MCF 10A (cell line): Measurements from ENCODE around the gene MRPL44. TPM values are rescaled to one million over a fixed set of nuclear protein-coding genes. Genes with fewer than 3 reads are reported as not detected.

Experiments used
- Bru-seq: library from RNA; stranded (reverse); fragments of 400-500 nt; gene quantifications from one replicate; lab custom pipeline; 2021; lab: Mats Ljungman, UMichigan
- BruChase-seq, 2 experiments: library from RNA; stranded (reverse); fragments of 400-500 nt; gene quantifications; one replicate each; lab custom pipeline; 2021; lab: Mats Ljungman, UMichigan
- BruUV-seq: library from RNA; stranded (reverse); fragments of 400-500 nt; replicated peaks from 2 replicates; lab custom pipeline; 2021; lab: Mats Ljungman, UMichigan
- CTCF ChIA-PET: fragments of 300-600 bp; sonication (Branson Sonifier 250); formaldehyde crosslinking; extraction: SDS; loops from one replicate; lab custom pipeline; 2021; ENCODE audit warnings: antibody characterized with exemption, inconsistent platforms; lab: Yijun Ruan, JAX
- POLR2A ChIA-PET: fragments of 300-600, 350-650 bp; sonication (Branson Sonifier 250); formaldehyde crosslinking; extraction: SDS; loops from one replicate; lab custom pipeline; 2020; ENCODE audit warnings: antibody characterized with exemption, inconsistent platforms; lab: Yijun Ruan, JAX
- DNase-seq: peaks from one replicate; pipeline ENCODE4 v3.0.0-alpha.2; 2018; ENCODE audit not compliant: unreplicated experiment
- H3K27ac Mint-ChIP-seq: one replicate; pipeline ENCODE4 v1.8.0; 2022; ENCODE audit warnings: mild to moderate bottlenecking, low read depth, mixed read lengths; ENCODE audit not compliant: unreplicated experiment
- H3K27me3 Mint-ChIP-seq: one replicate; pipeline ENCODE4 v1.8.0; 2022; ENCODE audit warnings: mixed read lengths; ENCODE audit not compliant: insufficient read depth, unreplicated experiment
- H3K36me3 Mint-ChIP-seq: one replicate; pipeline ENCODE4 v1.8.0; 2022; ENCODE audit warnings: mild to moderate bottlenecking, moderate library complexity, mixed read lengths; ENCODE audit not compliant: insufficient read depth, unreplicated experiment
- H3K4me1 Mint-ChIP-seq: one replicate; pipeline ENCODE4 v1.8.0; 2022; ENCODE audit warnings: mixed read lengths; ENCODE audit not compliant: insufficient read depth, unreplicated experiment
- H3K4me3 Mint-ChIP-seq: one replicate; pipeline ENCODE4 v1.8.0; 2022; ENCODE audit warnings: mild to moderate bottlenecking, moderate library complexity, mixed read lengths; ENCODE audit not compliant: unreplicated experiment
- H3K9me3 Mint-ChIP-seq: one replicate; pipeline ENCODE4 v1.8.0; 2022; ENCODE audit warnings: mixed read lengths; ENCODE audit not compliant: unreplicated experiment
- intact Hi-C: fragments of 100-400 bp; cut with micrococcal nuclease; formaldehyde crosslinking; loops from 2 replicates; pipeline ENCODE4 v1.14.1; 2022
- long read RNA-seq: library from polyadenylated mRNA; stranded (forward); transcript quantifications from one replicate; pipeline ENCODE4 v2.0.0, GENCODE V29; 2022
- total RNA-seq: library from RNA; stranded (reverse); gene quantifications from 2 replicates; pipeline ENCODE4 v1.2.3, GENCODE V29; 2022
- TF ChIP-seq, protein P1 (sequence below): fragments of 200-600 bp; IDR thresholded peaks from one replicate; pipeline ENCODE4 v1.8.0; 2022; ENCODE audit warnings: antibody characterized with exemption, mild to moderate bottlenecking; ENCODE audit not compliant: unreplicated experiment

Gene MRPL44
- total RNA-seq (27.4 and 31.2 TPM in 2 replicates), Bru-seq, nascent RNA (percentile 88 among the genes with signal in this experiment), BruChase-seq, experiment 1, labeled RNA remaining after a 6-hour chase (percentile 89 among the genes with signal in this experiment), BruChase-seq, experiment 2, labeled RNA remaining after a 2-hour chase (percentile 93 among the genes with signal in this experiment)
- long read RNA-seq, transcript MRPL44-201 (4 exons, 1,748 nt), result major isoform, 79 of 88 reads
- long read RNA-seq, partial matches to known transcripts, result 4 of 88 reads
- long read RNA-seq, other reads (novel, unspliced or antisense), result 5 of 88 reads

DNA sequence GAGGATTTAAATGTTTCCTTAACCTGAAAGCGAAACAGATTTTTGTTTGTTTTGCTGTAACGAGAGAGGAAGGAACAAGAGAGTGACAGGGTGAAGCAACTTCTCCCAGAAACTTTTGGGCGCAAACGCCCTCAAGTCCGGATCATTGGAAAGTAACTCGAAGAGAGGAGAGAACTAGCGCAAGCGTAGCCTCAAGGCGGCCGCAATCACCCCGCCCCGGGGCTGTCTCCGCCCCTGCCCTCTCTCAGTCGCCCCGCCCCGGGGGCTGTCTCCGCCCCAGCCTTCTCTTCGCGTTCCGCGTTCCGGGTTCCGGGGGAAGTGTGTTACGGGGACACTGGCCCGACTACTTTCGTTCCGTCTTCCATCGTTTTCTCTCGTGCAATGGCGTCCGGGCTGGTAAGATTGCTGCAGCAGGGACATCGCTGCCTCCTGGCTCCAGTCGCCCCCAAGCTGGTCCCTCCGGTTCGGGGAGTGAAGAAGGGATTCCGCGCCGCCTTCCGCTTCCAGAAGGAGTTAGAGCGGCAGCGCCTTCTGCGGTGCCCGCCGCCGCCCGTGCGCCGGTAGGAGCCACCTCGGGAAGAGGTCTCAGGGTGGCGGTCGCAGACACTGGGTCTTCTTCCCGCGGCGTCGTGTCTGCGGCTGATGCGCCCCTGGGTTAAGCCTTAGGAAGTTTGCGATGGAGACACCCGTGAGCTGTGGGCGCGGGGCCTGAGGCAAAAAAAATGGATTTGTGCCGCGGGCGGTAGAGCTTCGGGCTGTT is at the start of gene MRPL44:
MRPL44 (plus strand) TSS at position 372 of the 760 bp plus-strand sequence; CDS start at position 382, 10 bp downstream.
- H3K27me3 Mint-ChIP-seq, result no peaks in the 10 kb centered on the region
- intact Hi-C loops, result loop anchor here (1.0 to 10.0 kb wide), 3 partner anchors 14 to 282 kb away; no protein-coding TSS in a partner anchor
- TF ChIP-seq, protein P1, sequence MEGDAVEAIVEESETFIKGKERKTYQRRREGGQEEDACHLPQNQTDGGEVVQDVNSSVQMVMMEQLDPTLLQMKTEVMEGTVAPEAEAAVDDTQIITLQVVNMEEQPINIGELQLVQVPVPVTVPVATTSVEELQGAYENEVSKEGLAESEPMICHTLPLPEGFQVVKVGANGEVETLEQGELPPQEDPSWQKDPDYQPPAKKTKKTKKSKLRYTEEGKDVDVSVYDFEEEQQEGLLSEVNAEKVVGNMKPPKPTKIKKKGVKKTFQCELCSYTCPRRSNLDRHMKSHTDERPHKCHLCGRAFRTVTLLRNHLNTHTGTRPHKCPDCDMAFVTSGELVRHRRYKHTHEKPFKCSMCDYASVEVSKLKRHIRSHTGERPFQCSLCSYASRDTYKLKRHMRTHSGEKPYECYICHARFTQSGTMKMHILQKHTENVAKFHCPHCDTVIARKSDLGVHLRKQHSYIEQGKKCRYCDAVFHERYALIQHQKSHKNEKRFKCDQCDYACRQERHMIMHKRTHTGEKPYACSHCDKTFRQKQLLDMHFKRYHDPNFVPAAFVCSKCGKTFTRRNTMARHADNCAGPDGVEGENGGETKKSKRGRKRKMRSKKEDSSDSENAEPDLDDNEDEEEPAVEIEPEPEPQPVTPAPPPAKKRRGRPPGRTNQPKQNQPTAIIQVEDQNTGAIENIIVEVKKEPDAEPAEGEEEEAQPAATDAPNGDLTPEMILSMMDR, result no peak
- H3K4me3 Mint-ChIP-seq, result peak within 1 kb of the TSS; percentile 92
- peak within 1 kb of the TSS; percentile 95 for H3K27ac Mint-ChIP-seq
- no TSS peak for BruUV-seq
- H3K4me1 Mint-ChIP-seq, result peaks cover 15% of the 10 kb centered on the region
- ChIA-PET CTCF (interaction anchor here (0.7 to 1.5 kb wide), 3 partner anchors 12 to 327 kb away, joined by 3 to 5 read pairs (median 4); no protein-coding TSS in a partner anchor), POLR2A (interaction anchor here (0.7 to 5.2 kb wide), 20 partner anchors 9 to 796 kb away, joined by 3 to 71 read pairs (median 4); partner anchors contain the start of gene WDFY1)
- no peaks in the 10 kb centered on the region for H3K9me3 Mint-ChIP-seq
- DNase-seq, result peak; percentile 95
- H3K36me3 Mint-ChIP-seq, result peaks cover 14% of the 10 kb centered on the region

- TF ChIP-seq, protein P1, result no peak
- H3K27me3 Mint-ChIP-seq, result no peaks in the 10 kb centered on the region
- no peak overlapping the region for H3K4me3 Mint-ChIP-seq
- CTCF ChIA-PET, result interaction anchor here (0.6 to 0.8 kb wide), 3 partner anchors 53 to 632 kb away, joined by 3 read pairs; no protein-coding TSS in a partner anchor
- DNase-seq, result no peak
- H3K27ac Mint-ChIP-seq, result no peak overlapping the region
- BruUV-seq, result no TSS peak
- H3K36me3 Mint-ChIP-seq, result peaks cover 60% of the 10 kb centered on the region
- H3K4me1 Mint-ChIP-seq, result peaks cover 11% of the 10 kb centered on the region
- no peaks in the 10 kb centered on the region for H3K9me3 Mint-ChIP-seq
- intact Hi-C loops, result no loop called here
- POLR2A ChIA-PET, result interaction anchor here (1.0 kb wide), 1 partner anchor 33 kb away, joined by 3 read pairs; no protein-coding TSS in a partner anchor
Observed at GRCh38 chr2:223908304-223908998, 48.8 kb upstream of the MRPL44 start.

- DNase-seq, result no peak
- no TSS peak for BruUV-seq
- Mint-ChIP-seq H3K4me1 (peaks cover 11% of the 10 kb centered on the region), H3K27me3 (no peaks in the 10 kb centered on the region), H3K9me3 (no peaks in the 10 kb centered on the region), H3K4me3 (no peak overlapping the region), H3K27ac (no peak overlapping the region), H3K36me3 (peaks cover 53% of the 10 kb centered on the region)
- ChIA-PET POLR2A (interaction anchor here (1.0 kb wide), 1 partner anchor 32 kb away, joined by 3 read pairs; no protein-coding TSS in a partner anchor), CTCF (interaction anchor here (0.6 to 0.8 kb wide), 4 partner anchors 34 to 632 kb away, joined by 3 read pairs; no protein-coding TSS in a partner anchor)
- TF ChIP-seq, protein P1, result no peak
- intact Hi-C loops, result no loop called here
Observed at GRCh38 chr2:223909001-223909741, 48.1 kb upstream of the MRPL44 start.
